Measurements from ENCODE around the gene MIA2.
"Not testable (repeated sequence)": the region's sequence is repeated elsewhere in the genome, so short reads cannot be mapped to it uniquely, and the experiment has no call there.

MIA2 gene

GRCh38 chr14:39203659-39204606 lies 29.8 kb upstream of the MIA2 start:
- H4K8ac ChIP-seq (ENCODE audit: low read length) = no peak overlapping the region
- no peak overlapping the region for H3K4ac ChIP-seq (ENCODE audit: low read depth in 1 of 2, low read length in 2 of 2)
- H2BK12ac ChIP-seq (ENCODE audit: low read length in 2 of 2) = no peak overlapping the region
- no peak overlapping the region for H3K4me2 ChIP-seq (ENCODE audit: low read length, poor library complexity, severe bottlenecking)
- no peak overlapping the region for H3K9ac ChIP-seq (ENCODE audit: low read length)
- H3K27me3 ChIP-seq (ENCODE audit: control insufficient read depth in 1 of 2, insufficient read depth in 1 of 2, low read length in 2 of 2) = no peaks in the 10 kb centered on the region
- no peak overlapping the region for H3K27ac ChIP-seq (ENCODE audit: low read length, poor library complexity, severe bottlenecking)
- peaks cover 2% of the 10 kb centered on the region for H3K4me1 ChIP-seq (ENCODE audit: control insufficient read depth, insufficient read depth, low read depth, low read length)
- no peak overlapping the region for H2BK120ac ChIP-seq (ENCODE audit: low read depth, low read length)
- H3K79me1 ChIP-seq (replicated peaks; ENCODE audit: low read length, poor library complexity, severe bottlenecking) = no peaks in the 10 kb centered on the region
- no peaks in the 10 kb centered on the region for H3K36me3 ChIP-seq (ENCODE audit: control insufficient read depth in 1 of 2, insufficient read depth in 2 of 2, low read depth in 1 of 2, low read length in 2 of 2)
- H4K91ac ChIP-seq (ENCODE audit: low read length) = no peak overlapping the region
- H2AK5ac ChIP-seq (ENCODE audit: low read length, severe bottlenecking) = no peak overlapping the region
- DNase-seq = no peak
- WGBS = 89% methylated on average over 4 of the region's 5 CpGs
- H2AFZ ChIP-seq (ENCODE audit: low read depth, low read length) = no peak overlapping the region
- no peak overlapping the region for H2BK15ac ChIP-seq (ENCODE audit: low read depth, poor library complexity, severe bottlenecking)
- no peaks in the 10 kb centered on the region for H3K9me3 ChIP-seq (ENCODE audit: control insufficient read depth, low read length)
- no peak overlapping the region for H3K14ac ChIP-seq (ENCODE audit: low read length in 2 of 2)
- H3K23ac ChIP-seq (ENCODE audit: low read length in 2 of 2) = no peak overlapping the region
- H2BK5ac ChIP-seq (ENCODE audit: low read depth, low read length, poor library complexity, severe bottlenecking) = no peak overlapping the region
- no peak overlapping the region for H3K18ac ChIP-seq (ENCODE audit: low read depth in 1 of 2, low read length in 2 of 2)
- H3K4me3 ChIP-seq (ENCODE audit: insufficient read depth in 1 of 2, low read depth in 1 of 2, low read length in 2 of 2) = no peak overlapping the region

- not testable (repeated sequence) for H2AFZ ChIP-seq (ENCODE audit: low read depth, low read length); H2BK12ac ChIP-seq (ENCODE audit: low read length in 2 of 2); H2BK120ac ChIP-seq (ENCODE audit: low read depth, low read length); H3K14ac ChIP-seq (ENCODE audit: low read length in 2 of 2); H3K27me3 ChIP-seq (ENCODE audit: control insufficient read depth in 1 of 2, insufficient read depth in 1 of 2, low read length in 2 of 2); H2BK5ac ChIP-seq (ENCODE audit: low read depth, low read length, poor library complexity, severe bottlenecking); H3K27ac ChIP-seq (ENCODE audit: low read length, poor library complexity, severe bottlenecking); H3K79me1 ChIP-seq (replicated peaks; ENCODE audit: low read length, poor library complexity, severe bottlenecking); H4K8ac ChIP-seq (ENCODE audit: low read length); H3K9ac ChIP-seq (ENCODE audit: low read length); H3K9me3 ChIP-seq (ENCODE audit: control insufficient read depth, low read length); H3K4ac ChIP-seq (ENCODE audit: low read depth in 1 of 2, low read length in 2 of 2); H4K91ac ChIP-seq (ENCODE audit: low read length); H3K18ac ChIP-seq (ENCODE audit: low read depth in 1 of 2, low read length in 2 of 2); DNase-seq; H3K4me3 ChIP-seq (ENCODE audit: insufficient read depth in 1 of 2, low read depth in 1 of 2, low read length in 2 of 2); H2BK15ac ChIP-seq (ENCODE audit: low read depth, poor library complexity, severe bottlenecking); H2AK5ac ChIP-seq (ENCODE audit: low read length, severe bottlenecking); H3K23ac ChIP-seq (ENCODE audit: low read length in 2 of 2); H3K4me2 ChIP-seq (ENCODE audit: low read length, poor library complexity, severe bottlenecking); H3K4me1 ChIP-seq (ENCODE audit: control insufficient read depth, insufficient read depth, low read depth, low read length); H3K36me3 ChIP-seq (ENCODE audit: control insufficient read depth in 1 of 2, insufficient read depth in 2 of 2, low read depth in 1 of 2, low read length in 2 of 2)
- 88% methylated on average over 2 of the region's 2 CpGs for WGBS
Measured at GRCh38 chr14:39207430-39207829, 26.3 kb upstream of the MIA2 start.

- no peak overlapping the region for H2BK12ac ChIP-seq (ENCODE audit: low read length in 2 of 2)
- 88% methylated on average over 15 of the region's 15 CpGs for WGBS
- H3K18ac ChIP-seq (ENCODE audit: low read depth in 1 of 2, low read length in 2 of 2) = no peak overlapping the region
- no peak overlapping the region for H3K4me3 ChIP-seq (ENCODE audit: insufficient read depth in 1 of 2, low read depth in 1 of 2, low read length in 2 of 2)
- no peaks in the 10 kb centered on the region for H3K27me3 ChIP-seq (ENCODE audit: control insufficient read depth in 1 of 2, insufficient read depth in 1 of 2, low read length in 2 of 2)
- H3K23ac ChIP-seq (ENCODE audit: low read length in 2 of 2) = no peak overlapping the region
- no peak overlapping the region for H2BK15ac ChIP-seq (ENCODE audit: low read depth, poor library complexity, severe bottlenecking)
- H3K27ac ChIP-seq (ENCODE audit: low read length, poor library complexity, severe bottlenecking) = no peak overlapping the region
- no peak overlapping the region for H3K14ac ChIP-seq (ENCODE audit: low read length in 2 of 2)
- H3K79me1 ChIP-seq (replicated peaks; ENCODE audit: low read length, poor library complexity, severe bottlenecking) = no peaks in the 10 kb centered on the region
- H3K4me2 ChIP-seq (ENCODE audit: low read length, poor library complexity, severe bottlenecking) = no peak overlapping the region
- no peak overlapping the region for H3K9ac ChIP-seq (ENCODE audit: low read length)
- H2AFZ ChIP-seq (ENCODE audit: low read depth, low read length) = no peak overlapping the region
- no peaks in the 10 kb centered on the region for H3K4me1 ChIP-seq (ENCODE audit: control insufficient read depth, insufficient read depth, low read depth, low read length)
- H4K8ac ChIP-seq (ENCODE audit: low read length) = no peak overlapping the region
- H3K36me3 ChIP-seq (ENCODE audit: control insufficient read depth in 1 of 2, insufficient read depth in 2 of 2, low read depth in 1 of 2, low read length in 2 of 2) = no peaks in the 10 kb centered on the region
- no peak overlapping the region for H3K4ac ChIP-seq (ENCODE audit: low read depth in 1 of 2, low read length in 2 of 2)
- no peak overlapping the region for H2BK120ac ChIP-seq (ENCODE audit: low read depth, low read length)
- no peak for DNase-seq
- H2BK5ac ChIP-seq (ENCODE audit: low read depth, low read length, poor library complexity, severe bottlenecking) = no peak overlapping the region
- H2AK5ac ChIP-seq (ENCODE audit: low read length, severe bottlenecking) = no peak overlapping the region
- H4K91ac ChIP-seq (ENCODE audit: low read length) = no peak overlapping the region
- H3K9me3 ChIP-seq (ENCODE audit: control insufficient read depth, low read length) = no peaks in the 10 kb centered on the region
Measured at GRCh38 chr14:39211109-39211741, 22.5 kb upstream of the MIA2 start.

GRCh38 chr14:39212034-39212433 lies 21.7 kb upstream of the MIA2 start:
- no peak overlapping the region for H4K8ac ChIP-seq (ENCODE audit: low read length)
- H4K91ac ChIP-seq (ENCODE audit: low read length) = no peak overlapping the region
- H3K36me3 ChIP-seq (ENCODE audit: control insufficient read depth in 1 of 2, insufficient read depth in 2 of 2, low read depth in 1 of 2, low read length in 2 of 2) = no peaks in the 10 kb centered on the region
- no peak overlapping the region for H2BK120ac ChIP-seq (ENCODE audit: low read depth, low read length)
- H2AFZ ChIP-seq (ENCODE audit: low read depth, low read length) = no peak overlapping the region
- no peak overlapping the region for H2AK5ac ChIP-seq (ENCODE audit: low read length, severe bottlenecking)
- no peak overlapping the region for H3K27ac ChIP-seq (ENCODE audit: low read length, poor library complexity, severe bottlenecking)
- no peaks in the 10 kb centered on the region for H3K9me3 ChIP-seq (ENCODE audit: control insufficient read depth, low read length)
- no peak for DNase-seq
- H3K4ac ChIP-seq (ENCODE audit: low read depth in 1 of 2, low read length in 2 of 2) = no peak overlapping the region
- H3K27me3 ChIP-seq (ENCODE audit: control insufficient read depth in 1 of 2, insufficient read depth in 1 of 2, low read length in 2 of 2) = no peaks in the 10 kb centered on the region
- H2BK5ac ChIP-seq (ENCODE audit: low read depth, low read length, poor library complexity, severe bottlenecking) = no peak overlapping the region
- no peak overlapping the region for H2BK12ac ChIP-seq (ENCODE audit: low read length in 2 of 2)
- H3K4me3 ChIP-seq (ENCODE audit: insufficient read depth in 1 of 2, low read depth in 1 of 2, low read length in 2 of 2) = no peak overlapping the region
- WGBS = 74% methylated on average over 3 of the region's 3 CpGs
- no peak overlapping the region for H3K23ac ChIP-seq (ENCODE audit: low read length in 2 of 2)
- H3K9ac ChIP-seq (ENCODE audit: low read length) = no peak overlapping the region
- H2BK15ac ChIP-seq (ENCODE audit: low read depth, poor library complexity, severe bottlenecking) = no peak overlapping the region
- H3K4me1 ChIP-seq (ENCODE audit: control insufficient read depth, insufficient read depth, low read depth, low read length) = no peaks in the 10 kb centered on the region
- H3K18ac ChIP-seq (ENCODE audit: low read depth in 1 of 2, low read length in 2 of 2) = no peak overlapping the region
- H3K4me2 ChIP-seq (ENCODE audit: low read length, poor library complexity, severe bottlenecking) = no peak overlapping the region
- no peaks in the 10 kb centered on the region for H3K79me1 ChIP-seq (replicated peaks; ENCODE audit: low read length, poor library complexity, severe bottlenecking)
- no peak overlapping the region for H3K14ac ChIP-seq (ENCODE audit: low read length in 2 of 2)
